Transverse colon (tissue), 4 donors: ENCODE data around the gene PUDP.

ENCODE experiments used
- POLR2AphosphoS5 ChIP-seq, 3 donors: sonication (generic); formaldehyde crosslinking; IDR thresholded peaks; one replicate each; pipeline ENCODE4 v1.6.1; 2016; ENCODE audit warnings: antibody characterized with exemption in 3 of 3
- TF ChIP-seq, protein P1 (sequence below), 5 experiments: fragments of 200-600 bp in 3 of 5; fragments of 450-650 bp in 2 of 5; sonication (generic) in 3 of 5; IDR thresholded peaks; 1 replicate in 2 of 5; 2 replicates in 3 of 5; pipeline ENCODE4 v1.5.1; 2016 to 2017; ENCODE audit warnings: antibody characterized with exemption in 5 of 5, inconsistent platforms in 3 of 5, mild to moderate bottlenecking in 2 of 5, moderate library complexity in 1 of 5

DNA sequence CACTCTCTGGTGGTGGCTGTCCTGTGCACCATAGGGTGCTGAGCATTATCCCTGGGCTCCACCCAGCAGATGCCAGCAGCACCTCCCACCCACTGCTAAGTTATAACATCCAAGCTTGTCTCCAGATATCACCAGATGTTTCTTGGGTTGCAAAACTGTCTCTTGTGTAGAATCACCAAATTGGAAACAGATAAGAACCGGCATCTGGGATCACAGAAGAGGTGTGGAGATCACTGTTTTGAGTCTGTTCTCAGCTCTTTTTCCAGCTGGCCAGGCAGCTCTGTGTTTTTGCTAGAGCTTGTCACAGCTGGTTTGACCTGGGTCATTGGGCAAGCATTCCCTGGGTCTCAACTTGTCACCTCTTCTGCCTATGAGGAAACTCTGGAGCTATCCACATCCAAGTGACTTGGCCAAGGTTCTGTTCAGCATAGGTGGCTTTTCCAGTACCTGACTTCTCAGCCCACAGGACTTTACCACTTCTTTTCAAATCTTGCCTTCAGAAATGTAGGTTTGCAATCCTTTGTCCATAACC, 15.3 kb upstream of the PUDP start:
- TF ChIP-seq, protein P1, sequence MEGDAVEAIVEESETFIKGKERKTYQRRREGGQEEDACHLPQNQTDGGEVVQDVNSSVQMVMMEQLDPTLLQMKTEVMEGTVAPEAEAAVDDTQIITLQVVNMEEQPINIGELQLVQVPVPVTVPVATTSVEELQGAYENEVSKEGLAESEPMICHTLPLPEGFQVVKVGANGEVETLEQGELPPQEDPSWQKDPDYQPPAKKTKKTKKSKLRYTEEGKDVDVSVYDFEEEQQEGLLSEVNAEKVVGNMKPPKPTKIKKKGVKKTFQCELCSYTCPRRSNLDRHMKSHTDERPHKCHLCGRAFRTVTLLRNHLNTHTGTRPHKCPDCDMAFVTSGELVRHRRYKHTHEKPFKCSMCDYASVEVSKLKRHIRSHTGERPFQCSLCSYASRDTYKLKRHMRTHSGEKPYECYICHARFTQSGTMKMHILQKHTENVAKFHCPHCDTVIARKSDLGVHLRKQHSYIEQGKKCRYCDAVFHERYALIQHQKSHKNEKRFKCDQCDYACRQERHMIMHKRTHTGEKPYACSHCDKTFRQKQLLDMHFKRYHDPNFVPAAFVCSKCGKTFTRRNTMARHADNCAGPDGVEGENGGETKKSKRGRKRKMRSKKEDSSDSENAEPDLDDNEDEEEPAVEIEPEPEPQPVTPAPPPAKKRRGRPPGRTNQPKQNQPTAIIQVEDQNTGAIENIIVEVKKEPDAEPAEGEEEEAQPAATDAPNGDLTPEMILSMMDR (IDR thresholded peaks at IDR 0.05), result no peak
- no peak for TF ChIP-seq POLR2AphosphoS5 (IDR thresholded peaks at IDR 0.05)
